Ovary (tissue), 9 donors: ENCODE results near the gene IL4. TPM values are rescaled to one million over a fixed set of nuclear protein-coding genes. Genes with fewer than 3 reads are reported as not detected.

Source experiments
- DNase-seq, 5 donors: peaks; one replicate each; pipeline ENCODE4 v3.0.0-alpha.2; 2019 to 2020
- H3K27ac ChIP-seq, 2 donors: fragments of 200-600 bp; one replicate each; pipeline versions ENCODE4 v1.5.1 to v1.8.0; 2019 to 2022
- H3K27me3 ChIP-seq: fragments of 200-600 bp; one replicate; pipeline ENCODE4 v1.8.0; 2022
- H3K36me3 ChIP-seq: fragments of 200-600 bp; sonication (generic); one replicate; pipeline ENCODE4 v1.5.1; 2019
- H3K4me1 ChIP-seq: one replicate; pipeline ENCODE4 v1.8.1; 2013; ENCODE audit warnings: mild to moderate bottlenecking, moderate library complexity; ENCODE audit not compliant: insufficient read depth
- H3K4me3 ChIP-seq: fragments of 200-600 bp; sonication (generic); one replicate; pipeline ENCODE4 v1.5.1; 2017
- H3K9me3 ChIP-seq, 2 donors: fragments of 200-600 bp in 1 of 2; sonication (generic) in 1 of 2; one replicate each; pipeline versions ENCODE4 v1.5.1 to v1.8.1; 2013 to 2019; ENCODE audit warnings: mild to moderate bottlenecking in 1 of 2, moderate library complexity in 1 of 2
- EP300 ChIP-seq: sonication (generic); formaldehyde crosslinking; IDR thresholded peaks from one replicate; pipeline ENCODE4 v1.6.1; 2017; ENCODE audit warnings: antibody characterized with exemption
- POLR2A ChIP-seq: fragments of 450-650 bp; IDR thresholded peaks from one replicate; pipeline ENCODE4 v1.6.1; 2017; ENCODE audit warnings: antibody characterized with exemption, mild to moderate bottlenecking, moderate library complexity
- WGBS, 3 donors: extraction: QIAGEN DNeasy Blood & Tissue Kit in 1 of 3; methylation state at CpG; one replicate each; pipeline versions ENCODE4 v1.1.5 to v1.1.7; 2013 to 2017; 5-methylcytosine and 5-hydroxymethylcytosine counted together
- intact Hi-C, 4 donors: fragments of 100-400 bp; cut with DNase I; formaldehyde crosslinking; loops; one replicate each; pipeline versions ENCODE4 v1.11.0 to v1.15.1; 2022 to 2023
- polyA plus RNA-seq, 2 donors: library from polyadenylated mRNA; stranded (reverse); fragments of 200-250 nt in 1 of 2; fragments of 350-450 nt in 1 of 2; fragmentation: Illumina TruSeq in 1 of 2; extraction: RNeasy Lipid Tissue Mini Kit (QIAGEN cat#74804) in 1 of 2; gene quantifications; one replicate each; pipeline ENCODE4 v1.2.3, GENCODE V29; 2013 to 2014
- total RNA-seq, 7 donors: library from RNA; depleted of rRNA in 2 of 7; stranded (reverse); fragments of >200 nt in 2 of 7; fragmentation: NEBNext Ultra II Directional in 3 of 7; extraction: Animal tissue kit (Norgen Biotek cat#: 25700) in 3 of 7; gene quantifications; one replicate each; pipeline versions ENCODE4 v1.1.0 to v1.2.4, GENCODE V29; 2016 to 2023
- TF ChIP-seq, protein P1 (sequence below), 3 donors: fragments of 450-650 bp in 2 of 3; fragments of 200-600 bp in 1 of 3; IDR thresholded peaks; one replicate each; pipeline versions ENCODE4 v1.5.1 to v1.8.0; 2016 to 2022; ENCODE audit warnings: antibody characterized with exemption in 3 of 3, mild to moderate bottlenecking in 1 of 3
- donor health status: DM: no; HTN: no; CAD: no; lungs with moderate emphysema.
- donor health status: DM: no; HTN: no; CAD: no.
- donor health status: Bipolar disorder and iron deficiency.
- donor health status: DM: yes; HTN: yes; CAD: no.
- donor health status: DM: no; HTN: no; CAD: no.
- donor health status: DM: yes; HTN: yes; CAD: no.

IL4 gene
- total and polyA plus RNA-seq, 9 donors: not detected

DNA sequence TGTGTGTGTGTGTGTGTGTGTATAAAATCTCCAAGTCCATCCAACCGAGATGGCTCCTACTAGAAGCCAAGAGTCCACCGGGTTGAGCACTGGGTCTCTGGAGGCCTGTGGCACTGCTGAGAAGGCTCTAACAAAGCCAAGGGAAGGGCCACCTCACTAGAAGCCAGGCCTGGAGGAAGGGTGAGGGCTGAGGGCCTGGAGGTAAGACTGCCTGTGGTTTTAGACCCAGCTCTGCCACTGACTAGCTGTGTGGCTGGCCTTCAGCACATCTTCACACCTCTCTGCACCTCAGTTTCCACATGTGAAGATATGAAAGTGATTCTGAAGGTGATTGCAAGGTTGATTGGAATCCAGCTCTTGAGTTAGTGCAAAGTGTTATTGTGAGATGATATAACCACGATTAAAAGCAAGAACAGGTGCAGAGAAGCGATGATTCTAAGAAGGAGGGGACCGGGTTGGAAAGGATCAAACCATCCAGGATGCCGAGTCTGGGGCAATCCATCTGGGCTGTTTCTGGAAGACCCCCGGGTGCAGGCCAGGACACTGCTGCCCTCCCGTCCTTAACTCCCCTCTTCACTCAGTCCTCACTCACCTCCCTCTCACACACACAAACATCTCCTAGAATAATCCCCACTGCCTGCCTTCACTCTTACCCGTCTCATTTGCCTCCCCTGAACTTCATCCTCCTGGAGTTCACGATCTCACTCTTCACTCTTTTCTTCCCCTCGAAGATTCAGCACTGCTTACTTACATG lies 2.3 kb downstream of the IL4 start:
- intact Hi-C loops: no loop called here
- Histone ChIP-seq H3K36me3 (no peaks in the 10 kb centered on the region), H3K4me1 (no peaks in the 10 kb centered on the region), H3K9me3 (no peaks in the 10 kb centered on the region), H3K4me3 (no peak overlapping the region), H3K27ac (no peak overlapping the region), H3K27me3 (no peaks in the 10 kb centered on the region)
- WGBS, 3 donors: 91 to 95% (median 92%) methylated on average over 11 of the region's 11 CpGs
- TF ChIP-seq POLR2A (no peak), EP300 (no peak)
- TF ChIP-seq, protein P1, sequence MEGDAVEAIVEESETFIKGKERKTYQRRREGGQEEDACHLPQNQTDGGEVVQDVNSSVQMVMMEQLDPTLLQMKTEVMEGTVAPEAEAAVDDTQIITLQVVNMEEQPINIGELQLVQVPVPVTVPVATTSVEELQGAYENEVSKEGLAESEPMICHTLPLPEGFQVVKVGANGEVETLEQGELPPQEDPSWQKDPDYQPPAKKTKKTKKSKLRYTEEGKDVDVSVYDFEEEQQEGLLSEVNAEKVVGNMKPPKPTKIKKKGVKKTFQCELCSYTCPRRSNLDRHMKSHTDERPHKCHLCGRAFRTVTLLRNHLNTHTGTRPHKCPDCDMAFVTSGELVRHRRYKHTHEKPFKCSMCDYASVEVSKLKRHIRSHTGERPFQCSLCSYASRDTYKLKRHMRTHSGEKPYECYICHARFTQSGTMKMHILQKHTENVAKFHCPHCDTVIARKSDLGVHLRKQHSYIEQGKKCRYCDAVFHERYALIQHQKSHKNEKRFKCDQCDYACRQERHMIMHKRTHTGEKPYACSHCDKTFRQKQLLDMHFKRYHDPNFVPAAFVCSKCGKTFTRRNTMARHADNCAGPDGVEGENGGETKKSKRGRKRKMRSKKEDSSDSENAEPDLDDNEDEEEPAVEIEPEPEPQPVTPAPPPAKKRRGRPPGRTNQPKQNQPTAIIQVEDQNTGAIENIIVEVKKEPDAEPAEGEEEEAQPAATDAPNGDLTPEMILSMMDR (IDR thresholded peaks at IDR 0.05): no peak
- DNase-seq: no peak

GRCh38 chr5:132677191-132677590 lies 3.4 kb downstream of the IL4 start:
- TF ChIP-seq POLR2A (no peak), EP300 (no peak)
- TF ChIP-seq, protein P1 (IDR thresholded peaks at IDR 0.05): no peak
- no peaks in the 10 kb centered on the region for H3K27me3 ChIP-seq
- WGBS, 3 donors: 28 to 41% (median 34%) methylated on average over 7 of the region's 7 CpGs
- H3K27ac ChIP-seq: no peak overlapping the region
- H3K4me1 ChIP-seq: no peaks in the 10 kb centered on the region
- H3K4me3 ChIP-seq: no peak overlapping the region
- no peak for DNase-seq
- intact Hi-C loops: no loop called here
- H3K36me3 ChIP-seq: no peaks in the 10 kb centered on the region
- H3K9me3 ChIP-seq: no peaks in the 10 kb centered on the region

GRCh38 chr5:132677682-132678400 lies 4.1 kb downstream of the IL4 start:
- intact Hi-C loops: no loop called here
- Histone ChIP-seq H3K9me3 (no peaks in the 10 kb centered on the region), H3K27ac (no peak overlapping the region), H3K4me1 (no peaks in the 10 kb centered on the region), H3K36me3 (no peaks in the 10 kb centered on the region), H3K4me3 (no peak overlapping the region), H3K27me3 (no peaks in the 10 kb centered on the region)
- TF ChIP-seq, protein P1 (IDR thresholded peaks at IDR 0.05): no peak
- TF ChIP-seq POLR2A: no peak
- TF ChIP-seq EP300: no peak
- DNase-seq: no peak
- WGBS, 3 donors: 82 to 87% (median 85%) methylated on average over 15 of the region's 15 CpGs

- H3K4me1 ChIP-seq: no peaks in the 10 kb centered on the region
- no peaks in the 10 kb centered on the region for H3K27me3 ChIP-seq
- no peaks in the 10 kb centered on the region for H3K36me3 ChIP-seq
- H3K9me3 ChIP-seq: no peaks in the 10 kb centered on the region
- 84 to 94% (median 93%) methylated on average over 1 of the region's 1 CpG for WGBS, 3 donors
- DNase-seq: no peak
- no peak overlapping the region for H3K27ac ChIP-seq
- TF ChIP-seq POLR2A: no peak
- TF ChIP-seq, protein P1 (IDR thresholded peaks at IDR 0.05): no peak
- TF ChIP-seq EP300: no peak
- H3K4me3 ChIP-seq: no peak overlapping the region
- intact Hi-C loops: no loop called here
Observed at GRCh38 chr5:132678735-132679134, 4.9 kb downstream of the IL4 start.
